Psoas muscle (tissue), 8 donors: ENCODE results near the gene CRY1. TPM values are rescaled to one million over a fixed set of nuclear protein-coding genes. Genes with fewer than 3 reads are reported as not detected.

Experiments
- ATAC-seq, 4 donors: fragments of 200-7000 bp; cut with Tn5 transposase; one replicate each; pipeline ENCODE4 v1.9.1; 2020; ENCODE audit warnings: moderate library complexity in 3 of 4, mild to moderate bottlenecking in 2 of 4
- DNase-seq, 2 donors: peaks; one replicate each; pipeline ENCODE4 v3.0.0-alpha.2; 2020
- H3K27ac ChIP-seq: fragments of 200-600 bp; one replicate; pipeline ENCODE4 v1.8.0; 2022
- H3K27me3 ChIP-seq, 3 donors: fragments of 200-600 bp in 1 of 3; one replicate each; pipeline versions ENCODE4 v1.6.1 to v1.8.0; 2013 to 2022; ENCODE audit warnings: low read length in 2 of 3, mild to moderate bottlenecking in 2 of 3, moderate library complexity in 1 of 3; ENCODE audit not compliant: insufficient read depth in 3 of 3
- H3K36me3 ChIP-seq, 2 donors: fragments of 200-600 bp in 1 of 2; one replicate each; pipeline versions ENCODE4 v1.6.1 to v1.8.0; 2013 to 2022; ENCODE audit warnings: low read depth in 1 of 2, mild to moderate bottlenecking in 1 of 2, moderate library complexity in 1 of 2; ENCODE audit not compliant: insufficient read depth in 1 of 2
- H3K4me1 ChIP-seq: fragments of 200-600 bp; one replicate; pipeline ENCODE4 v1.8.0; 2022
- H3K4me3 ChIP-seq: fragments of 200-600 bp; one replicate; pipeline ENCODE4 v1.8.0; 2022; ENCODE audit warnings: mild to moderate bottlenecking
- H3K9me3 ChIP-seq: fragments of 200-600 bp; one replicate; pipeline ENCODE4 v1.8.0; 2022
- CTCF ChIP-seq: fragments of 200-600 bp; IDR thresholded peaks from one replicate; pipeline ENCODE4 v1.8.0; 2022; ENCODE audit warnings: antibody characterized with exemption
- WGBS, 3 donors: extraction: QIAGEN DNeasy Blood & Tissue Kit; methylation state at CpG; one replicate each; pipeline versions ENCODE4 v1.1.6 to v1.1.7; 2013; 5-methylcytosine and 5-hydroxymethylcytosine counted together
- intact Hi-C, 2 donors: fragments of 100-400 bp; cut with DNase I; formaldehyde crosslinking; loops; one replicate each; pipeline versions ENCODE4 v1.11.0 to v1.14.2; 2022
- polyA plus RNA-seq, 3 donors: library from polyadenylated mRNA; stranded (reverse); fragments of 200-250 nt; gene quantifications; one replicate each; pipeline ENCODE4 v1.2.3, GENCODE V29; 2013
- total RNA-seq, 4 donors: library from RNA; stranded (reverse); fragmentation: NEBNext Ultra II Directional in 2 of 4; extraction: Animal tissue kit (Norgen Biotek cat#: 25700) in 2 of 4; gene quantifications; one replicate each; pipeline versions ENCODE4 v1.2.1 to v1.2.4, GENCODE V29; 2021 to 2023
- donor health status: healthy with polysubstance abuse.
- donor health status: DM: no; HTN: no; CAD: no; lungs with moderate emphysema.
- donor health status: Bipolar disorder and iron deficiency.
- donor health status: healthy.
- donor health status: DM: yes; HTN: yes; CAD: no.
- donor health status: DM: no; HTN: no; CAD: no.
- donor health status: DM: no; HTN: no; CAD: no.
- donor health status: DM: yes; HTN: yes; CAD: no.

CRY1 gene
- total and polyA plus RNA-seq, 7 donors = 8.8 to 23.3 (median 11.6) TPM

- H3K27ac ChIP-seq = no peak overlapping the region
- no peaks in the 10 kb centered on the region for H3K36me3 ChIP-seq
- no peaks in the 10 kb centered on the region for H3K9me3 ChIP-seq
- no peak overlapping the region for H3K4me3 ChIP-seq
- intact Hi-C loops = loop anchor here in 1 of 2 donors (10.0 kb wide), 1 partner anchor 722 kb away; no protein-coding TSS in a partner anchor
- no peak for TF ChIP-seq CTCF
- ATAC-seq = no peak
- WGBS, 3 donors = 66 to 68% (median 68%) methylated on average over 5 of the region's 5 CpGs
- peaks cover 0 to 2% (median 0%) of the 10 kb centered on the region in 3 donors for H3K27me3 ChIP-seq
- no peaks in the 10 kb centered on the region for H3K4me1 ChIP-seq
- DNase-seq = no peak
Measured at GRCh38 chr12:107106241-107107025, 13.1 kb upstream of the CRY1 start.

- Histone ChIP-seq H3K9me3 (no peaks in the 10 kb centered on the region), H3K4me3 (no peak overlapping the region), H3K36me3 (no peaks in the 10 kb centered on the region), H3K4me1 (no peaks in the 10 kb centered on the region), H3K27ac (no peak overlapping the region), H3K27me3 (peaks cover 0 to 2% (median 0%) of the 10 kb centered on the region in 3 donors)
- no peak for ATAC-seq
- WGBS, 3 donors = 56 to 76% (median 64%) methylated on average over 1 of the region's 1 CpG
- DNase-seq = no peak
- intact Hi-C loops = loop anchor here in 1 of 2 donors (10.0 kb wide), 1 partner anchor 721 kb away; no protein-coding TSS in a partner anchor
- TF ChIP-seq CTCF = no peak
Measured at GRCh38 chr12:107105410-107105703, 12.0 kb upstream of the CRY1 start.

GRCh38 chr12:107103516-107103915 is 10.2 kb upstream of the CRY1 start:
- no peak for DNase-seq
- Histone ChIP-seq H3K9me3 (no peaks in the 10 kb centered on the region), H3K27ac (no peak overlapping the region), H3K4me1 (no peaks in the 10 kb centered on the region), H3K4me3 (no peak overlapping the region), H3K27me3 (peaks cover 0 to 2% (median 0%) of the 10 kb centered on the region in 3 donors), H3K36me3 (no peaks in the 10 kb centered on the region)
- no peak for TF ChIP-seq CTCF
- intact Hi-C loops = loop anchor here in 1 of 2 donors (10.0 kb wide), 1 partner anchor 719 kb away; no protein-coding TSS in a partner anchor
- ATAC-seq = no peak

DNA sequence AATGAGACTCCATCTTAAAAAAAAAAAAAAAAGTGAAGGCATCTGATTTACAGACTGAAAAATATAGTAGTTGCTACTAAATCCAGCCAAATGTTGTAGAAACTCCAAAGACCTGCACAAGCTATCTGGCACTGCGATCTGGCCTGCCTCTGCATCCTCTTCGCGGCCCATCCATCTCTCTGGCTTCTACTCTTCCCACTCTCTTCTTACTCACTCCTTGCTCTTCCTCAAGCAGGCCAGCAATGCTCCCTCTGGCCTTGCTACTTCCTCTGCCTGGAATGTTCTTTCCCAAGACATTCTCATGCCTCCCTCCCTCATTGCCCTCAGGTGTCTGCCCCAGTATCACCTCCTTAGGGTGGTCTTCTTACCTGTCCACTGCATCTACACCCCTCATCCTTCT is 9.7 kb upstream of the CRY1 start:
- no peaks in the 10 kb centered on the region for H3K4me1 ChIP-seq
- WGBS, 3 donors = 89 to 93% (median 89%) methylated on average over 3 of the region's 3 CpGs
- TF ChIP-seq CTCF = no peak
- DNase-seq (no peak), ATAC-seq (no peak)
- H3K27ac ChIP-seq = no peak overlapping the region
- H3K9me3 ChIP-seq = no peaks in the 10 kb centered on the region
- no peak overlapping the region for H3K4me3 ChIP-seq
- no peaks in the 10 kb centered on the region for H3K36me3 ChIP-seq
- intact Hi-C loops = loop anchor here in 1 of 2 donors (10.0 kb wide), 1 partner anchor 718 kb away; no protein-coding TSS in a partner anchor
- peaks cover 0 to 2% (median 0%) of the 10 kb centered on the region in 3 donors for H3K27me3 ChIP-seq
